ENCODE data around the gene NALF2. TPM values are rescaled to one million over a fixed set of nuclear protein-coding genes. Genes with fewer than 3 reads are reported as not detected.

Gene NALF2
- total and polyA plus RNA-seq, 3 donors from 2014 or later, result 2.3 to 4.1 (median 3.7) TPM

DNA sequence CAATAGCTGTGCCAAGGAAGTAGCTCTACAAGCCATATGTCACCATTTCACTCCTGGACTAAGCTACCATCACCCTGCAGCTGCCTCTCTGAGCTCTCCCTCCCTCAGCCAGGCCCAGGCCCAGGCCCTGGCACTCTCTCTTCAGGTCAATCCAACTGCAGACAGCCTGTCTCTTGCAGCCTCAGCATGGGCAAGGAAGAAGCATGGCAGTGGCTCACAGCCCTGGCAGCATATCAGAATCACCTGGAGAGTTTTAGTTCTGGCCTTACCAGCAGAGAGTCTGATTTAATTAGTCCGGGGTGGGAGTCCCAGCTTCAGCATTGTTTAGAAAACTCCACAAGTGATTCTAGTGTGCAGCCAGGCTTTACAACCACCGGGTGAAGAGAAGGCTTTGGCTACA, 31.5 kb downstream of the NALF2 start:
- no peak overlapping the region for H3K4me3 ChIP-seq
- no peak for DNase-seq
- H3K27ac ChIP-seq, result no peak overlapping the region
- H3K9me3 ChIP-seq, result no peaks in the 10 kb centered on the region
- intact Hi-C loops (cut with DNase I; ENCODE audit: low total_unique reads), result no loop called here
- 43 to 81% methylated on average over 2 of the region's 2 CpGs for WGBS, 2 donors
- TF ChIP-seq, protein P1, sequence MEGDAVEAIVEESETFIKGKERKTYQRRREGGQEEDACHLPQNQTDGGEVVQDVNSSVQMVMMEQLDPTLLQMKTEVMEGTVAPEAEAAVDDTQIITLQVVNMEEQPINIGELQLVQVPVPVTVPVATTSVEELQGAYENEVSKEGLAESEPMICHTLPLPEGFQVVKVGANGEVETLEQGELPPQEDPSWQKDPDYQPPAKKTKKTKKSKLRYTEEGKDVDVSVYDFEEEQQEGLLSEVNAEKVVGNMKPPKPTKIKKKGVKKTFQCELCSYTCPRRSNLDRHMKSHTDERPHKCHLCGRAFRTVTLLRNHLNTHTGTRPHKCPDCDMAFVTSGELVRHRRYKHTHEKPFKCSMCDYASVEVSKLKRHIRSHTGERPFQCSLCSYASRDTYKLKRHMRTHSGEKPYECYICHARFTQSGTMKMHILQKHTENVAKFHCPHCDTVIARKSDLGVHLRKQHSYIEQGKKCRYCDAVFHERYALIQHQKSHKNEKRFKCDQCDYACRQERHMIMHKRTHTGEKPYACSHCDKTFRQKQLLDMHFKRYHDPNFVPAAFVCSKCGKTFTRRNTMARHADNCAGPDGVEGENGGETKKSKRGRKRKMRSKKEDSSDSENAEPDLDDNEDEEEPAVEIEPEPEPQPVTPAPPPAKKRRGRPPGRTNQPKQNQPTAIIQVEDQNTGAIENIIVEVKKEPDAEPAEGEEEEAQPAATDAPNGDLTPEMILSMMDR (IDR thresholded peaks at IDR 0.05), result no peak
- TF ChIP-seq POLR2A (IDR thresholded peaks at IDR 0.05), result no peak
- H3K4me1 ChIP-seq, result no peaks in the 10 kb centered on the region
- no peaks in the 10 kb centered on the region for H3K27me3 ChIP-seq
- no peaks in the 10 kb centered on the region for H3K36me3 ChIP-seq (ENCODE audit: low read depth, missing control alignments)

DNA sequence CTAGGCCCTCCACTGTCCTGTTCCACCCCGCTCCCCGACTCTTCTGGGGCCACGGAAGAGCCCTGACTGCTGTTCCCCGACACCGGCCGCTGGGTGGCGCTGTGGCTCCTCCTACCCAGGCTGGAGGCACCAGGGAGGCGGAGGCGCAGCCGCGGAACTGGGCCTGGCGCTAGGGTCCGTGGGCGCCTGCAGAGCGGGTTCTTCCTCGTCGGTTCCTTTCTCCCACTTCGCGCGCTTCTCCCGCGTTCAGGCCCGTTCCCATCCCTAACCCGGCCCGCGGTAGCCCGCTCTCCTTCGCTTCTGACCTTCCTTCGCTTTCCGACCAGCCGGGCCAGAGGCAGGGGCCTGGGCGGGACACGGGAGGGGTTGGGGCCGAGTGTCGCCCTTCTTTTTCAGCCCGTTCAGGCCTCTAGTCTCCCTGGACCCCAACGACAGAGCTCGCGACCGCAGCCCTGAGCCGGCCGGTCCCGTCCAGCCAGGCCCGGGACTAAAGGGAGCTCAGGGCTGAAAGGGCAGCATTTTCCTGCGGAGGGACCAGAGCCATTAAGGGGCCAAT, 34.3 kb downstream of the NALF2 start:
- TF ChIP-seq, protein P1 (IDR thresholded peaks at IDR 0.05), result peak; percentile 58 to 76 (median 64)
- TF ChIP-seq POLR2A (IDR thresholded peaks at IDR 0.05), result no peak
- Histone ChIP-seq H3K9me3 (no peaks in the 10 kb centered on the region), H3K4me1 (no peaks in the 10 kb centered on the region), H3K27me3 (no peaks in the 10 kb centered on the region), H3K27ac (peak overlapping the region in 1 of 2 donors; percentile 33), H3K4me3 (peak overlapping the region; percentile 21 to 52), H3K36me3 (ENCODE audit: low read depth, missing control alignments) (no peaks in the 10 kb centered on the region)
- 1 to 4% methylated on average over 5 to 29 of the region's 45 CpGs for WGBS, 2 donors
- intact Hi-C loops (cut with DNase I; ENCODE audit: low total_unique reads), result no loop called here
- DNase-seq, result peak; percentile 81

DNA sequence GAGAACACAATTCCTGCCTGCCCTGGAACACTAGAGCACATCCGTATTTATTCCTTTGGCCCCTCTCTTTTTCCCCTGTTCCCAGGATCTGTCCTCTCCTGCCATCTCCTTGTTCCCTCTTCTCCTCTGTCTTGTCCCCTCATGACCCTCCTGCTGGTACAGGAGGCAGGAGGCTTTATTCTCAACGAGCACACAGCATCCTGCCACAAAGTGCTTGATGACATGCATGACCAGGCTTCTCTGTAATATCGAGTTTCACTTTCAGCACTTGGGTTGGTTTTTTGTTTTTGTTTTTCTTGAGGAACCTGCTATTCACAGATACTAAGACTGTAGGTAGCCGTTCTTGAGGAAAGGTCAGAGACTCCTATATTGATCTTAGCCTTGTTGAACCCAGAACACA, 35.3 kb downstream of the NALF2 start:
- Histone ChIP-seq H3K36me3 (ENCODE audit: low read depth, missing control alignments) (no peaks in the 10 kb centered on the region), H3K27me3 (no peaks in the 10 kb centered on the region), H3K27ac (no peak overlapping the region), H3K4me1 (no peaks in the 10 kb centered on the region), H3K4me3 (no peak overlapping the region), H3K9me3 (no peaks in the 10 kb centered on the region)
- WGBS, 2 donors, result 49 to 60% methylated on average over 3 to 4 of the region's 4 CpGs
- DNase-seq, result no peak
- TF ChIP-seq, protein P1 (IDR thresholded peaks at IDR 0.05), result no peak
- TF ChIP-seq POLR2A (IDR thresholded peaks at IDR 0.05), result no peak
- intact Hi-C loops (cut with DNase I; ENCODE audit: low total_unique reads), result no loop called here

DNA sequence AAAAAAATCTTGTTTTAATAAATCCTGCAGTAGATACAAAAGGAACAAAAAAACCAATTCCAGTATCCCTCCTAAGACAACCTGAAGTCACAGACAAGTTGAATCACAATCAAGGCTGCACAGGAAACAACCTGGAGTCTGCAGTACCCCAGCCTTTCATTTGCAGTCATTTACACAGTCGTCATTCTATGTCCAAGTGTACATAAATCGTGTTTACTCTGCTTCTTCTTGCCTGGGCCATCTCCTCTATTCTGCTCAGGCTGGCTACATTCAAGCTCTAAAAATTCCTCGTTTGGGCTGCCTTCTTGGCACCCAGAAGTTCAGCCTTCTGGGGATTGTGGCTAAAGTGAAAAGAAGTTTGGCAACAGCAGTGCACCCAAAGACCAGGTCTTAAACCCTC, 37.8 kb downstream of the NALF2 start:
- Histone ChIP-seq H3K4me1 (no peaks in the 10 kb centered on the region), H3K27me3 (no peaks in the 10 kb centered on the region), H3K27ac (no peak overlapping the region), H3K36me3 (ENCODE audit: low read depth, missing control alignments) (no peaks in the 10 kb centered on the region), H3K4me3 (no peak overlapping the region), H3K9me3 (no peaks in the 10 kb centered on the region)
- TF ChIP-seq, protein P1 (IDR thresholded peaks at IDR 0.05), result no peak
- TF ChIP-seq POLR2A (IDR thresholded peaks at IDR 0.05), result no peak
- 85 to 87% methylated on average over 3 of the region's 3 CpGs for WGBS, 2 donors
- DNase-seq, result no peak
- intact Hi-C loops (cut with DNase I; ENCODE audit: low total_unique reads), result no loop called here

DNA sequence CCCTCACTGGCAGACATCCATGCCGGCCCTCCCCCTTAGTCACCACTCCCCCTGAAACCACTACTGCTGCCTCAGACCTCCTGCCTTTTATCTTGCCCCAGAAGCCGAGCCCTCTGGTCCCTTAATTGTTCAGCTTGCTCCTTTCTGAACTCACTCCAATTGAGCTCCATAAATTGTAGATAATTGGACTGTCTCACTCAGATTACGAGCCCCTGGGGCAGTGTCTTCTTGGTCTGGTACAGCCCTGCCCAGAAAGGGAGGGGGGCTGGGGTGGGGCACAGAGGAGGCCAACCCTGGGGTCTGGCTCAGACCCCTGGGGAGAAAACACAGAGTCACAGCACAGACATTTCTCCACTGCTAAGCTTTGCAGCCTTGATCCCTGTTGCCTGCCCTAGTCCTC, 39.4 kb downstream of the NALF2 start:
- no peak overlapping the region for H3K27ac ChIP-seq
- H3K36me3 ChIP-seq (ENCODE audit: low read depth, missing control alignments), result no peaks in the 10 kb centered on the region
- H3K27me3 ChIP-seq, result no peaks in the 10 kb centered on the region
- 45 to 71% methylated on average over 2 to 3 of the region's 3 CpGs for WGBS, 2 donors
- TF ChIP-seq POLR2A (IDR thresholded peaks at IDR 0.05), result no peak
- TF ChIP-seq, protein P1 (IDR thresholded peaks at IDR 0.05), result no peak
- no peaks in the 10 kb centered on the region for H3K4me1 ChIP-seq
- DNase-seq, result no peak
- H3K4me3 ChIP-seq, result no peak overlapping the region
- H3K9me3 ChIP-seq, result no peaks in the 10 kb centered on the region
- intact Hi-C loops (cut with DNase I; ENCODE audit: low total_unique reads), result no loop called here
